ENCODE measurements around the gene FAM98B. TPM values are rescaled to one million over a fixed set of nuclear protein-coding genes. Genes with fewer than 3 reads are reported as not detected.
A peak's percentile ranks its signal among the peaks of the same experiment; 100 is the strongest.

The FAM98B gene
- total and polyA plus RNA-seq, 2 of the 13 experiments (the other 11 are each of a cell fraction or from before 2014, with no cell fraction given) = 3.7 to 4.7 TPM

DNA sequence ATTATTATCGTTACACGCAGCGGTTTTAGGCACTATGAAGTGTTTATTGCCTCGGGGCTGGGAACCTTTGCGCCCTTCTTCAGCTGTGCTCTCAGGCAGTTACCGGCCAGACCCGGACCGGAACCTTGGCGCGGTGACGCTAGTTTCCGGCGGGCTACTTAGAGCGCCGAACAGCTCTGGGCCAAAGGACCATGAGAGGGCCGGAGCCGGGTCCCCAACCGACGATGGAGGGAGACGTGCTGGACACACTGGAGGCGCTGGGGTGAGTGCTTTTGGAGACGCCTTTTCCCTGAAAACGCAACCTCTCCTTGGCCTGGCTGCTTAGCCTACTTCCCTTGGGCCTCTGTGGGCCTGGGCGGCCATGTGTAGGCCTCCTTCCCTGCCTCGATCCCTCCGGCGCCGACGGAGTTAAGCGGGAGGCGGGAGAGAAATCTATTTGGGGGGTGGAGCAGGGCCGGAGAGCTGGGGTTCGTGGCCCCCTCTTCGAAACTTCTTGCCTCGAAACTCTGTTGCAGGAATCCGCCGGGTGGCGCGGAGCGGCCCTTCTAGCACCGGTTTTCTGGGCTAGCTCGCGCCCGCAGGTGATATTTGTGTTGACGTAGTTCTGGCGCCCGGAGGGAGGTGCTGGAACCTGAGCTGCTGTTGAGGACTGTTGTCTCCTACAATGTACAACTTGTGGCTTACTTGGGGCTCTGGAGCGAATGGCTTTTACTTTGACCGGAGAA lies at the start of gene FAM98B (continued):
- TF ChIP-seq, protein P1, sequence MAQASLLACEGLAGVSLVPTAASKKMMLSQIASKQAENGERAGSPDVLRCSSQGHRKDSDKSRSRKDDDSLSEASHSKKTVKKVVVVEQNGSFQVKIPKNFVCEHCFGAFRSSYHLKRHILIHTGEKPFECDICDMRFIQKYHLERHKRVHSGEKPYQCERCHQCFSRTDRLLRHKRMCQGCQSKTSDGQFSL (CRISPR knock-in tag; IDR thresholded peaks at IDR 0.05) = peak; percentile 54; the same call in 1 of the 2 replicates
- no peak for TF ChIP-seq ZNF775 (CRISPR knock-in tag; IDR thresholded peaks at IDR 0.05; ENCODE audit: borderline replicate concordance)
- TF ChIP-seq, protein P2, sequence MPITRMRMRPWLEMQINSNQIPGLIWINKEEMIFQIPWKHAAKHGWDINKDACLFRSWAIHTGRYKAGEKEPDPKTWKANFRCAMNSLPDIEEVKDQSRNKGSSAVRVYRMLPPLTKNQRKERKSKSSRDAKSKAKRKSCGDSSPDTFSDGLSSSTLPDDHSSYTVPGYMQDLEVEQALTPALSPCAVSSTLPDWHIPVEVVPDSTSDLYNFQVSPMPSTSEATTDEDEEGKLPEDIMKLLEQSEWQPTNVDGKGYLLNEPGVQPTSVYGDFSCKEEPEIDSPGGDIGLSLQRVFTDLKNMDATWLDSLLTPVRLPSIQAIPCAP (CRISPR knock-in tag; IDR thresholded peaks at IDR 0.05; ENCODE audit: low read depth) = no peak
- no peak for TF ChIP-seq ZNF879 (CRISPR knock-in tag; IDR thresholded peaks at IDR 0.05)
- TF ChIP-seq, protein P3, sequence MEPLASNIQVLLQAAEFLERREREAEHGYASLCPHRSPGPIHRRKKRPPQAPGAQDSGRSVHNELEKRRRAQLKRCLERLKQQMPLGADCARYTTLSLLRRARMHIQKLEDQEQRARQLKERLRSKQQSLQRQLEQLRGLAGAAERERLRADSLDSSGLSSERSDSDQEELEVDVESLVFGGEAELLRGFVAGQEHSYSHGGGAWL (CRISPR knock-in tag; IDR thresholded peaks at IDR 0.05) = peak; percentile 37; the same call in 1 of the 2 replicates
- TF ChIP-seq NFKB2 (CRISPR knock-in tag; IDR thresholded peaks at IDR 0.05; ENCODE audit: borderline replicate concordance) = peak; percentile 85; the same call in 1 of the 2 replicates
- no peak for TF ChIP-seq ZNF577 (CRISPR knock-in tag; IDR thresholded peaks at IDR 0.05; ENCODE audit: borderline replicate concordance, low read depth)
- no peak for TF ChIP-seq MED13 (CRISPR knock-in tag; IDR thresholded peaks at IDR 0.05)
- 0 out of 2 replicates have a peak, but pooled peaks have one; percentile 5 for TF ChIP-seq CEBPG (CRISPR knock-in tag; IDR thresholded peaks at IDR 0.05)
- no peak for TF ChIP-seq ZBTB42 (CRISPR knock-in tag; IDR thresholded peaks at IDR 0.05)
- 0 out of 2 replicates have a peak, but pooled peaks have one; percentile 65 for TF ChIP-seq PCBP1 (IDR thresholded peaks at IDR 0.05; ENCODE audit: borderline replicate concordance, low read depth, low read length)
- TF ChIP-seq, protein P4, sequence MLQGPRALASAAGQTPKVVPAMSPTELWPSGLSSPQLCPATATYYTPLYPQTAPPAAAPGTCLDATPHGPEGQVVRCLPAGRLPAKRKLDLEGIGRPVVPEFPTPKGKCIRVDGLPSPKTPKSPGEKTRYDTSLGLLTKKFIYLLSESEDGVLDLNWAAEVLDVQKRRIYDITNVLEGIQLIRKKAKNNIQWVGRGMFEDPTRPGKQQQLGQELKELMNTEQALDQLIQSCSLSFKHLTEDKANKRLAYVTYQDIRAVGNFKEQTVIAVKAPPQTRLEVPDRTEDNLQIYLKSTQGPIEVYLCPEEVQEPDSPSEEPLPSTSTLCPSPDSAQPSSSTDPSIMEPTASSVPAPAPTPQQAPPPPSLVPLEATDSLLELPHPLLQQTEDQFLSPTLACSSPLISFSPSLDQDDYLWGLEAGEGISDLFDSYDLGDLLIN (CRISPR knock-in tag; IDR thresholded peaks at IDR 0.05; ENCODE audit: borderline replicate concordance) = no peak
- TF ChIP-seq NBN (conservative IDR thresholded peaks at IDR 0.05) = no peak
- peak; percentile 96 for TF ChIP-seq NR2C2 (CRISPR knock-in tag; IDR thresholded peaks at IDR 0.05; ENCODE audit: borderline replicate concordance)
- TF ChIP-seq, protein P5, sequence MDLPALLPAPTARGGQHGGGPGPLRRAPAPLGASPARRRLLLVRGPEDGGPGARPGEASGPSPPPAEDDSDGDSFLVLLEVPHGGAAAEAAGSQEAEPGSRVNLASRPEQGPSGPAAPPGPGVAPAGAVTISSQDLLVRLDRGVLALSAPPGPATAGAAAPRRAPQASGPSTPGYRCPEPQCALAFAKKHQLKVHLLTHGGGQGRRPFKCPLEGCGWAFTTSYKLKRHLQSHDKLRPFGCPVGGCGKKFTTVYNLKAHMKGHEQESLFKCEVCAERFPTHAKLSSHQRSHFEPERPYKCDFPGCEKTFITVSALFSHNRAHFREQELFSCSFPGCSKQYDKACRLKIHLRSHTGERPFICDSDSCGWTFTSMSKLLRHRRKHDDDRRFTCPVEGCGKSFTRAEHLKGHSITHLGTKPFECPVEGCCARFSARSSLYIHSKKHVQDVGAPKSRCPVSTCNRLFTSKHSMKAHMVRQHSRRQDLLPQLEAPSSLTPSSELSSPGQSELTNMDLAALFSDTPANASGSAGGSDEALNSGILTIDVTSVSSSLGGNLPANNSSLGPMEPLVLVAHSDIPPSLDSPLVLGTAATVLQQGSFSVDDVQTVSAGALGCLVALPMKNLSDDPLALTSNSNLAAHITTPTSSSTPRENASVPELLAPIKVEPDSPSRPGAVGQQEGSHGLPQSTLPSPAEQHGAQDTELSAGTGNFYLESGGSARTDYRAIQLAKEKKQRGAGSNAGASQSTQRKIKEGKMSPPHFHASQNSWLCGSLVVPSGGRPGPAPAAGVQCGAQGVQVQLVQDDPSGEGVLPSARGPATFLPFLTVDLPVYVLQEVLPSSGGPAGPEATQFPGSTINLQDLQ (CRISPR knock-in tag; IDR thresholded peaks at IDR 0.05) = peak; percentile 78; the same call in 1 of the 2 replicates
- no peak for TF ChIP-seq ZBTB8A (CRISPR knock-in tag; IDR thresholded peaks at IDR 0.05; ENCODE audit: borderline replicate concordance, low read depth)
